WERI-Rb-1 (cell line): ENCODE measurements around the gene SAXO1.
"Not testable (repeated sequence)": the region's sequence is repeated elsewhere in the genome, so short reads cannot be mapped to it uniquely, and the experiment has no call there.

Experiments
- DNase-seq: peaks from one replicate; pipeline ENCODE4 v3.0.0-alpha.2; 2020
- H3K27ac ChIP-seq: fragments of 250-450 bp; sonication (Bioruptor Pico); 2 replicates; pipeline ENCODE4 v1.5.1; 2020; ENCODE audit warnings: mild to moderate bottlenecking, moderate library complexity
- H3K27me3 ChIP-seq: fragments of 250-450 bp; sonication (Bioruptor Pico); 2 replicates; pipeline ENCODE4 v1.5.1; 2021; ENCODE audit warnings: mild to moderate bottlenecking, low read depth, moderate library complexity; ENCODE audit not compliant: insufficient read depth, severe bottlenecking
- H3K36me3 ChIP-seq: fragments of 250-450 bp; sonication (Bioruptor Pico); 2 replicates; pipeline ENCODE4 v1.5.1; 2020; ENCODE audit warnings: mild to moderate bottlenecking, moderate library complexity
- H3K4me3 ChIP-seq: 2 replicates; pipeline ENCODE4 v1.5.1; 2011; ENCODE audit warnings: low read depth, mild to moderate bottlenecking, control low read depth, low read length
- H3K9me3 ChIP-seq: fragments of 250-450 bp; sonication (Bioruptor Pico); 2 replicates; pipeline ENCODE4 v1.5.1; 2021; ENCODE audit warnings: mild to moderate bottlenecking, moderate library complexity; ENCODE audit not compliant: severe bottlenecking
- TF ChIP-seq, protein P1 (sequence below): IDR thresholded peaks from 2 replicates; pipeline ENCODE4 v1.5.1; 2011; ENCODE audit warnings: low read depth, mild to moderate bottlenecking, control low read depth, inconsistent platforms, low read length

Gene SAXO1

DNA sequence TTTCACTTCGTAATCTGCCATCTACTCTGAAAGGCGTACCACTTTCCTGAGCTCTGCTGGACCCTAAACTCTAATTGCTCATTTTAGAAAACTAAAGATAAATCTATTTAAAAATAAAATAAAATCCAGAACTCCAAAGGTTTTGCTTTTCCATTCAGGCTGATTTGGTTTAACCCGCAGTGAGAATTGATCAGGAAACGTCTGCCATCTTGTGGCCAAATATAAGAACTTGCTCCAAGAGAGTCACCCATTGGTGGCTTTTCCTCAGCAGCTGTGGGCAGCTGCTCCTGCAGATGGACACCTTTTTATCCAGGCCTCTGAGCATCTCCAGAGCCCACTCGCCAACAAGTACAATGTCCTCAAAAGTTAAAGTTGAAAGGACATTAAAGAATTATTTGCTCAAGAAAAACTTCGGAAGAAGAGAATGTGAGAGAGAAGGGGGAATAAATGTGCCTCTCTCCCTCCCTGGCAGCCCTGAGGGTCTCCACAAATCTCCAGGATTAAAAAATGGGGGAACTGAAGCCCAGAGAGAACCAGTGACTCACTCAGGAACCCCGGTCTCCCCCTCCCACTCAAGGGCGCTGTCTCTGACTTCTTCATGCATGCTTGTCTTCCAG lies 4.1 kb downstream of the SAXO1 start:
- TF ChIP-seq, protein P1, sequence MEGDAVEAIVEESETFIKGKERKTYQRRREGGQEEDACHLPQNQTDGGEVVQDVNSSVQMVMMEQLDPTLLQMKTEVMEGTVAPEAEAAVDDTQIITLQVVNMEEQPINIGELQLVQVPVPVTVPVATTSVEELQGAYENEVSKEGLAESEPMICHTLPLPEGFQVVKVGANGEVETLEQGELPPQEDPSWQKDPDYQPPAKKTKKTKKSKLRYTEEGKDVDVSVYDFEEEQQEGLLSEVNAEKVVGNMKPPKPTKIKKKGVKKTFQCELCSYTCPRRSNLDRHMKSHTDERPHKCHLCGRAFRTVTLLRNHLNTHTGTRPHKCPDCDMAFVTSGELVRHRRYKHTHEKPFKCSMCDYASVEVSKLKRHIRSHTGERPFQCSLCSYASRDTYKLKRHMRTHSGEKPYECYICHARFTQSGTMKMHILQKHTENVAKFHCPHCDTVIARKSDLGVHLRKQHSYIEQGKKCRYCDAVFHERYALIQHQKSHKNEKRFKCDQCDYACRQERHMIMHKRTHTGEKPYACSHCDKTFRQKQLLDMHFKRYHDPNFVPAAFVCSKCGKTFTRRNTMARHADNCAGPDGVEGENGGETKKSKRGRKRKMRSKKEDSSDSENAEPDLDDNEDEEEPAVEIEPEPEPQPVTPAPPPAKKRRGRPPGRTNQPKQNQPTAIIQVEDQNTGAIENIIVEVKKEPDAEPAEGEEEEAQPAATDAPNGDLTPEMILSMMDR: peak; percentile 52
- H3K9me3 ChIP-seq: no peaks in the 10 kb centered on the region
- H3K27me3 ChIP-seq: no peaks in the 10 kb centered on the region
- H3K4me3 ChIP-seq: no peak overlapping the region
- no peak overlapping the region for H3K27ac ChIP-seq
- peak; percentile 41 for DNase-seq
- no peaks in the 10 kb centered on the region for H3K36me3 ChIP-seq

DNA sequence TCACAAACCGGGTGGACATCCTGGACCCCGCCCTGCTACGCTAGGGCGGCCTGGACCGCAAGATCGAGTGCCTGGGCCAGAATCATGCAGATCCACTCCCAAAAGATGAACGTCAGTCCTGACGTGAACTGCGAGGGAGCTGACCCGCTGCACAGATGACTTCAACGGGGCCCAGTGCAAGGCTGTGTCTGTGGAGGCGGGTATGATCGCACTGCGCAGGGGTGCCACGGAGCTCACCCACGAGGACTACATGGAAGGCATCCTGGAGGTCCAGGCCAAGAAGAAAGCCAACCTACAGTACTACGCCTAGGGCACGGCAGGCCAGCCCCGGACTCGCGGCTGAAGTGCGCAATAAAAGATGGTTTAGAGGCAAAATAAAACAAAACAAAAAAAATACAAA lies 5.2 kb downstream of the SAXO1 start:
- H3K36me3 ChIP-seq: no peaks in the 10 kb centered on the region
- TF ChIP-seq, protein P1: no peak
- no peaks in the 10 kb centered on the region for H3K27me3 ChIP-seq
- no peak for DNase-seq
- H3K9me3 ChIP-seq: no peaks in the 10 kb centered on the region
- no peak overlapping the region for H3K4me3 ChIP-seq
- H3K27ac ChIP-seq: no peak overlapping the region

DNA sequence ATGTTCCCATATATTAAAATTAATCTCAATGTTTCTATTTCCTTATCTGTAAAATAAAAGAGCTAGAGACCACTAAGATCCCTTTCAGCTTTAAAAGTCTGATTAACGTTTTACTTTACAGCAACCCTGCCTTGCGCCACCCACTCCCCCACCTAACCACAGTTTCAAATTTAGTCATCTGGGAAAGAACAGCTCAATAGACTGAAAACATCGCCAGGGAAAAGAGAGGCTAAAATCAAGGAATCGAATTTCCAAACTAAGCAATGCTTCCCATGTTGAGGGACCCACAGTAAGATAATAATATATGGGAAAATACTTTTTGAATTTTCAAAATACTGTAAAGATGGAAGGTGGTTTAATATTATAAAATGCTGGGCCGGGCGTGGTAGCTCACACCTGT lies 6.6 kb downstream of the SAXO1 start:
- no peak overlapping the region for H3K27ac ChIP-seq
- DNase-seq: no peak
- no peaks in the 10 kb centered on the region for H3K9me3 ChIP-seq

DNA sequence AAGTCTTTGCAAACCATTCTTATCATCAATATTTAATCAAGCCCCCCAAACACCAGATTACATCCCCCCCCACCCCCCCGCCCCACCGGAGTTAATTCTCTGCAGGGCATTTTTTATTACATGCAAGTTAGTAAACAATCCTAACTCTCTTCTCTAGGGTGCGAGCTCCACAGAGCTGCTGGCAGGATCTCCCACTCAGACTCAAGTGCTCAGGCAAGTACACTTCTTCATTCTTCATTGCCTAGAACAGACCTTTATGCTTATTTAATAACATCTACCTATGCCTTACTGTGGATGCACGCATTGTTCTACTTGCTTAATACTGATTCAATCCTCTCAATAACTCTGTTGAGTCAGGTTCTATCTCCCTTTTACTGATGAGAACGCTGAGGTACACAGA lies 9.9 kb downstream of the SAXO1 start:
- TF ChIP-seq, protein P1: no peak
- H3K4me3 ChIP-seq: no peak overlapping the region
- no peaks in the 10 kb centered on the region for H3K36me3 ChIP-seq
- no peak for DNase-seq
- no peak overlapping the region for H3K27ac ChIP-seq
- H3K9me3 ChIP-seq: no peaks in the 10 kb centered on the region
- no peaks in the 10 kb centered on the region for H3K27me3 ChIP-seq

More for the DNA sequence above, 6.6 kb downstream of the SAXO1 start:
- no peak overlapping the region for H3K4me3 ChIP-seq
- TF ChIP-seq, protein P1: no peak
- no peaks in the 10 kb centered on the region for H3K27me3 ChIP-seq
- H3K36me3 ChIP-seq: no peaks in the 10 kb centered on the region

DNA sequence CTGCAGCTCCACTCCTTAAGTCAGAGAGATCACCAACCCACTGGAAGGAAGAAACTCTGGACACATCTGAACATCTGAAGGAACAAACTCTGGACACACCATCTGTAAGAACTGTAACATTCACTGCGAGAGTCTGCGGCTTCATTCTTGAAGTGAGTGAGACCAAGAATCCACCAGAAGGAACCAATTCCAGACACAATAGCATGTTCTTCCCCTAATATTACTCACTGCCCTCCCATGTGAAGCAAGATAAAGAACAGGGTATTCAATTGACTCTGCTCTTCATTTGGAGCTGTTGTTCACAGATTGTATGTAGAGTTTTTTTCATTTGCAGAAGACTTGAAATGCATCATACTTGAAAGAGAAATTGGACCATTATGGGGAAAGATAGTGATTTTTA lies 10.8 kb downstream of the SAXO1 start:
- Histone ChIP-seq H3K27me3 (no peaks in the 10 kb centered on the region), H3K9me3 (no peaks in the 10 kb centered on the region), H3K4me3 (no peak overlapping the region), H3K36me3 (no peaks in the 10 kb centered on the region), H3K27ac (no peak overlapping the region)
- TF ChIP-seq, protein P1: no peak
- no peak for DNase-seq

DNA sequence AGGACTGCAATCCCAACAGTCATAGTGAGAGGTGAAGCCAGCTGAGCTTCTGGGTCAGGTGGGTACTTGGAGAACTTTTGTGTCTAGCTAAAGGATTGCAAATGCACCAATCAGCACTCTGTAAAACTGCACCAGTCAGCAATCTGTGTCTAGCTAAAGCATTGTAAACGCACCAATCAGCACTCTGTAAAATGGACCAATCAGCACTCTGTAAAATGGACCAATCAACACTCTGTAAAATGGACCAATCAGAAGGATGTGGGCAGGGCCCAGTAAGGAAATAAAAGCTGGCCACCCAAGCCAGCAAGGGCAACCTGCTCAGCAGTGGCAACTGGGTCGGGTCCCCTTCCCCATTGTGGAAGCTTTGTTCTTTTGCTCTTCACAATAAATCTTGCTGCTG lies 11.4 kb downstream of the SAXO1 start:
- H3K27me3 ChIP-seq, H3K36me3 ChIP-seq, DNase-seq, H3K9me3 ChIP-seq, H3K27ac ChIP-seq, H3K4me3 ChIP-seq: not testable (repeated sequence)
